H1 (cell line): ENCODE data around the gene COL4A3. TPM values are rescaled to one million over a fixed set of nuclear protein-coding genes. Genes with fewer than 3 reads are reported as not detected.
A peak's percentile ranks its signal among the peaks of the same experiment; 100 is the strongest.

Experiments
- CTCF ChIA-PET: fragments of 300-600 bp; sonication (Branson Sonifier 250); formaldehyde crosslinking; loops from one replicate; lab custom pipeline; 2021; ENCODE audit not compliant: partially characterized antibody; lab: Charles Lee
- POLR2A ChIA-PET: fragments of 300-600 bp; sonication (Branson Sonifier 250); formaldehyde crosslinking; loops from one replicate; lab custom pipeline; 2021; ENCODE audit warnings: inconsistent platforms; ENCODE audit not compliant: partially characterized antibody; lab: Charles Lee
- DNase-seq, 2 experiments: peaks; one replicate each; pipeline versions ENCODE4 v3.0.0 to v3.0.0-alpha.2; 2010 to 2022; ENCODE audit warnings: low spot score in 2 of 2, low read depth in 1 of 2, mixed read lengths in 1 of 2
- FAIRE-seq: peaks from 2 replicates; lab custom pipeline; 2011; peaks lifted over from hg19 to GRCh38; lab: Jason Lieb, UNC
- H2AFZ ChIP-seq: 2 replicates; pipeline ENCODE4 v1.8.1; 2012; ENCODE audit warnings: low read length, inconsistent platforms
- H2AK5ac ChIP-seq: 2 replicates; pipeline ENCODE4 v1.6.1; 2013; ENCODE audit warnings: low read depth, low read length
- H2BK120ac ChIP-seq: replicated peaks from 2 replicates; pipeline ENCODE3; 2013; ENCODE audit warnings: low read depth, low read length, inconsistent platforms
- H2BK12ac ChIP-seq: 2 replicates; pipeline ENCODE4 v1.6.1; 2013; ENCODE audit warnings: low read depth, low read length
- H2BK15ac ChIP-seq: 2 replicates; pipeline ENCODE4 v1.6.1; 2013; ENCODE audit warnings: low read length
- H2BK20ac ChIP-seq: 2 replicates; pipeline ENCODE4 v1.6.1; 2013; ENCODE audit warnings: low read length
- H2BK5ac ChIP-seq: 2 replicates; pipeline ENCODE4 v1.6.1; 2013; ENCODE audit warnings: low read depth, low read length
- H3K14ac ChIP-seq: 2 replicates; pipeline ENCODE4 v1.6.1; 2013; ENCODE audit warnings: inconsistent platforms; ENCODE audit not compliant: insufficient read length
- H3K18ac ChIP-seq: 2 replicates; pipeline ENCODE4 v1.6.1; 2013; ENCODE audit warnings: low read length; ENCODE audit errors: extremely low read depth
- H3K23ac ChIP-seq: 2 replicates; pipeline ENCODE4 v1.6.1; 2013; ENCODE audit warnings: inconsistent platforms; ENCODE audit not compliant: insufficient read length
- H3K23me2 ChIP-seq: 2 replicates; pipeline ENCODE4 v1.6.1; 2013; ENCODE audit warnings: low read depth, low read length
- H3K27ac ChIP-seq: 2 replicates; pipeline ENCODE4 v1.6.1; 2011; ENCODE audit warnings: low read depth, low read length, inconsistent platforms
- H3K27me3 ChIP-seq, 4 experiments: replicated peaks in 1 of 4; 1 replicate in 1 of 4; 2 replicates in 3 of 4; pipeline versions ENCODE4 v1.6.1 to v1.8.1; 2011 to 2013; ENCODE audit warnings: low read length in 3 of 4, mild to moderate bottlenecking in 3 of 4, inconsistent platforms in 2 of 4, mixed read lengths in 2 of 4, moderate library complexity in 1 of 4; ENCODE audit not compliant: control insufficient read depth in 3 of 4, insufficient read depth in 3 of 4; ENCODE audit errors: extremely low read depth in 1 of 4
- H3K36me3 ChIP-seq, 4 experiments: 2 replicates each; pipeline versions ENCODE4 v1.6.1 to v1.8.1; 2011 to 2013; ENCODE audit warnings: mild to moderate bottlenecking in 4 of 4, low read length in 3 of 4, moderate library complexity in 2 of 4, control low read depth in 1 of 4, inconsistent platforms in 1 of 4; ENCODE audit not compliant: insufficient read depth in 4 of 4, control insufficient read depth in 2 of 4
- H3K4ac ChIP-seq: replicated peaks from 2 replicates; pipeline ENCODE3; 2013; ENCODE audit warnings: low read length, low read depth, mixed read lengths, inconsistent platforms; ENCODE audit not compliant: insufficient read length
- H3K4me1 ChIP-seq, 4 experiments: replicated peaks in 1 of 4; 1 replicate in 1 of 4; 2 replicates in 3 of 4; pipeline versions ENCODE4 v1.6.1 to v1.8.1; 2011 to 2013; ENCODE audit warnings: low read length in 3 of 4, inconsistent platforms in 2 of 4, mixed read lengths in 1 of 4; ENCODE audit not compliant: insufficient read depth in 4 of 4, control insufficient read depth in 3 of 4
- H3K4me2 ChIP-seq, 2 experiments: 2 replicates each; pipeline versions ENCODE4 v1.6.1 to v1.8.1; 2011 to 2013; ENCODE audit warnings: low read depth in 2 of 2, low read length in 2 of 2, control low read depth in 1 of 2, inconsistent platforms in 1 of 2, mild to moderate bottlenecking in 1 of 2; ENCODE audit not compliant: insufficient read depth in 1 of 2
- H3K4me3 ChIP-seq, 4 experiments: fragments of 200-600, 300-600 bp in 1 of 4; sonication (generic), shearing (Covaris generic), sonication (Bioruptor Twin) in 1 of 4; 2 replicates each; pipeline versions ENCODE4 v1.5.1 to v1.8.1; 2011 to 2016; ENCODE audit warnings: low read length in 4 of 4, low read depth in 3 of 4, control low read depth in 2 of 4, inconsistent platforms in 2 of 4, mild to moderate bottlenecking in 2 of 4, mixed read lengths in 1 of 4, moderate library complexity in 1 of 4; ENCODE audit not compliant: insufficient read depth in 2 of 4; ENCODE audit errors: extremely low read depth in 1 of 4
- H3K56ac ChIP-seq: replicated peaks from 2 replicates; pipeline ENCODE3; 2013; ENCODE audit warnings: low read depth, mild to moderate bottlenecking, mixed read lengths, low read length, inconsistent platforms; ENCODE audit not compliant: insufficient read length
- H3K79me1 ChIP-seq: 2 replicates; pipeline ENCODE4 v1.6.1; 2013; ENCODE audit warnings: low read depth, low read length, control low read depth
- H3K79me2 ChIP-seq, 2 experiments: 2 replicates each; pipeline versions ENCODE4 v1.6.1 to v1.8.1; 2012 to 2013; ENCODE audit warnings: low read length in 2 of 2, mild to moderate bottlenecking in 2 of 2, inconsistent platforms in 1 of 2; ENCODE audit not compliant: insufficient read depth in 2 of 2, control insufficient read depth in 1 of 2
- H3K9ac ChIP-seq, 4 experiments: replicated peaks in 1 of 4; 1 replicate in 1 of 4; 2 replicates in 3 of 4; pipeline versions ENCODE4 v1.6.1 to v1.8.1; 2011 to 2013; ENCODE audit warnings: low read depth in 3 of 4, low read length in 3 of 4, control low read depth in 2 of 4, mild to moderate bottlenecking in 2 of 4, moderate library complexity in 2 of 4, inconsistent platforms in 1 of 4; ENCODE audit errors: extremely low read depth in 1 of 4
- H3K9me3 ChIP-seq, 2 experiments: 2 replicates each; pipeline versions ENCODE4 v1.6.1 to v1.8.1; 2012 to 2013; ENCODE audit warnings: mild to moderate bottlenecking in 2 of 2, moderate library complexity in 2 of 2, control low read depth in 1 of 2, inconsistent platforms in 1 of 2, low read depth in 1 of 2, low read length in 1 of 2, mixed read lengths in 1 of 2; ENCODE audit not compliant: insufficient read depth in 2 of 2
- H4K20me1 ChIP-seq, 2 experiments: replicated peaks in 1 of 2; 2 replicates each; pipeline versions ENCODE3 to v1.8.1; 2011 to 2013; ENCODE audit warnings: inconsistent platforms in 2 of 2, low read length in 2 of 2, mild to moderate bottlenecking in 1 of 2; ENCODE audit not compliant: insufficient read depth in 2 of 2, control insufficient read depth in 1 of 2
- H4K5ac ChIP-seq: 2 replicates; pipeline ENCODE4 v1.6.1; 2013; ENCODE audit warnings: low read length, low read depth, mixed read lengths, inconsistent platforms; ENCODE audit not compliant: insufficient read length
- H4K8ac ChIP-seq: 2 replicates; pipeline ENCODE4 v1.8.0; 2013; ENCODE audit warnings: mild to moderate bottlenecking, moderate library complexity, low read length, inconsistent platforms; ENCODE audit not compliant: insufficient read depth; ENCODE audit errors: extremely low read depth
- H4K91ac ChIP-seq: replicated peaks from 2 replicates; pipeline ENCODE3; 2013; ENCODE audit warnings: low read length, mixed read lengths, inconsistent platforms; ENCODE audit not compliant: insufficient read length
- CTCF ChIP-seq, 3 experiments: IDR thresholded peaks; 1 replicate in 2 of 3; 2 replicates in 1 of 3; pipeline versions ENCODE4 v1.5.1 to v1.6.1; 2011; ENCODE audit warnings: low read length in 3 of 3, mild to moderate bottlenecking in 3 of 3, inconsistent platforms in 2 of 3, low read depth in 1 of 3, moderate library complexity in 1 of 3; ENCODE audit not compliant: insufficient read depth in 1 of 3; ENCODE audit errors: control extremely low read depth in 1 of 3
- POLR2A ChIP-seq, 2 experiments: IDR thresholded peaks; 1 replicate in 1 of 2; 2 replicates in 1 of 2; pipeline ENCODE4 v1.6.1; 2011; ENCODE audit warnings: low read depth in 2 of 2, low read length in 2 of 2, mild to moderate bottlenecking in 2 of 2; ENCODE audit errors: control extremely low read depth in 1 of 2
- RAD21 ChIP-seq, 2 experiments: IDR thresholded peaks in 1 of 2; conservative IDR thresholded peaks in 1 of 2; 2 replicates each; pipeline ENCODE4 v1.6.1; 2011; ENCODE audit warnings: low read depth in 2 of 2, low read length in 2 of 2, improper control_type of control experiment in 1 of 2, inconsistent platforms in 1 of 2, mild to moderate bottlenecking in 1 of 2, moderate library complexity in 1 of 2
- WGBS, 2 experiments: shearing (Covaris generic) in 1 of 2; methylation state at CpG; one replicate each; pipeline versions ENCODE4 v1.1.6 to v1.1.7; 2013 to 2015; ENCODE audit warnings: low lambda C conversion rate in 2 of 2, mixed read lengths in 2 of 2, inconsistent platforms in 1 of 2, low coverage in 1 of 2, missing lambda C conversion rate in 1 of 2; ENCODE audit not compliant: insufficient replicate concordance in 2 of 2, insufficient coverage in 1 of 2, insufficient read length in 1 of 2; ENCODE audit errors: extremely low coverage in 1 of 2, missing lambda C conversion rate in 1 of 2; 5-methylcytosine and 5-hydroxymethylcytosine counted together
- polyA plus RNA-seq, 7 experiments: library from polyadenylated mRNA; depleted of rRNA in 3 of 7; stranded (reverse) in 5 of 7; unstranded in 2 of 7; fragments of >200 nt in 5 of 7; fragments of 200-250 nt in 2 of 7; gene quantifications; 1 replicate in 5 of 7; 2 replicates in 1 of 7; 4 replicates in 1 of 7; pipeline versions ENCODE4 v1.2.1 to v1.2.3, GENCODE V29; 2011 to 2013; ENCODE audit warnings: missing spikeins in 2 of 7, mixed read lengths in 2 of 7
- total RNA-seq: library from RNA; stranded (reverse); fragmentation: NEBNext Ultra II Directional; extraction: Animal tissue kit (Norgen Biotek cat#: 25700); gene quantifications from 2 replicates; pipeline ENCODE4 v1.2.1, GENCODE V29; 2021

Gene COL4A3
- total and polyA plus RNA-seq, 2 of the 8 experiments (the other 6 are each of a cell fraction or from before 2014, with no cell fraction given) = 0.12 to 0.17 TPM

GRCh38 chr2:227347117-227347516 lies 182.7 kb downstream of the COL4A3 start:
- no peak for DNase-seq
- Histone ChIP-seq H2BK12ac (no peak overlapping the region), H3K79me2 (no peaks in the 10 kb centered on the region), H2AFZ (no peak overlapping the region), H3K18ac (no peak overlapping the region), H3K27ac (no peak overlapping the region), H4K5ac (no peak overlapping the region), H3K4ac (no peak overlapping the region), H3K9me3 (no peaks in the 10 kb centered on the region), H3K14ac (no peak overlapping the region), H2BK5ac (no peak overlapping the region), H3K36me3 (peaks cover 0 to 29% (median 2%) of the 10 kb centered on the region in 4 experiments; a peak in 3 of 8 replicates), H3K23ac (no peak overlapping the region), H3K23me2 (no peaks in the 10 kb centered on the region), H2BK120ac (no peak overlapping the region), H3K79me1 (no peaks in the 10 kb centered on the region), H3K4me2 (no peak overlapping the region), H4K20me1 (no peaks in the 10 kb centered on the region), H3K27me3 (no peaks in the 10 kb centered on the region), H4K8ac (no peak overlapping the region), H3K4me1 (no peaks in the 10 kb centered on the region; a peak in 1 of 7 replicates), H2AK5ac (no peak overlapping the region), H4K91ac (no peak overlapping the region), H2BK20ac (no peak overlapping the region), H3K9ac (no peak overlapping the region), H3K4me3 (no peak overlapping the region), H3K56ac (no peak overlapping the region), H2BK15ac (no peak overlapping the region)
- no peak for FAIRE-seq
- ChIA-PET CTCF (interaction anchor here (0.8 to 3.2 kb wide), 9 partner anchors 9 to 216 kb away, joined by 3 to 14 read pairs (median 4); no protein-coding TSS in a partner anchor), POLR2A (interaction anchor here (1.2 to 1.9 kb wide), 3 partner anchors 9 to 21 kb away, joined by 3 to 5 read pairs (median 4); no protein-coding TSS in a partner anchor)
- peak in 2 of 3 experiments; percentile 37 to 47; a peak in 2 of 4 replicates for TF ChIP-seq CTCF (IDR thresholded peaks at IDR 0.05; ENCODE audit: control extremely low read depth in 1 of 3, insufficient read depth in 1 of 3, low read depth in 1 of 3, low read length in 3 of 3)
- no peak for TF ChIP-seq POLR2A (IDR thresholded peaks at IDR 0.05; ENCODE audit: control extremely low read depth in 1 of 2, low read depth in 2 of 2, low read length in 2 of 2)
- peak; percentile 4 to 27; a peak in 1 of 4 replicates for TF ChIP-seq RAD21 (IDR thresholded peaks at IDR 0.05 in 1 of 2, conservative IDR thresholded peaks at IDR 0.05 in 1 of 2; ENCODE audit: low read depth in 2 of 2, low read length in 2 of 2)
- 88% methylated on average over 7 of the region's 7 CpGs; no CpG with 5 or more reads in 1 of the 2 experiments for WGBS, 2 experiments
